GM20431 (cell line): ENCODE results near the gene RABIF.
"Not testable (repeated sequence)": the region's sequence is repeated elsewhere in the genome, so short reads cannot be mapped to it uniquely, and the experiment has no call there.

Experiments used
- in situ Hi-C: fragments of 300-500 bp; cut with MseI, MboI; formaldehyde crosslinking; loops from one replicate; pipeline ENCODE4 v1.15.0; 2020; ENCODE audit warnings: low sequenced_read_pairs; ENCODE audit not compliant: unreplicated experiment

The RABIF gene

GRCh38 chr1:202836623-202837403 is 52.1 kb downstream of the RABIF start:
- in situ Hi-C loops, result no loop called here

GRCh38 chr1:202835548-202836072 is 53.3 kb downstream of the RABIF start:
- in situ Hi-C loops, result no loop called here

- in situ Hi-C loops, result no loop called here
Observed at GRCh38 chr1:202834771-202835547, 54.0 kb downstream of the RABIF start.

GRCh38 chr1:202831906-202832305 is 57.0 kb downstream of the RABIF start:
- in situ Hi-C loops, result no loop called here

- in situ Hi-C loops, result not testable (repeated sequence)
Observed at GRCh38 chr1:202829223-202829622, 59.7 kb downstream of the RABIF start.
